Thoracic aorta (tissue), 2 donors: Measurements from ENCODE around the gene GAB3. TPM values are rescaled to one million over a fixed set of nuclear protein-coding genes. Genes with fewer than 3 reads are reported as not detected.

ENCODE experiments used
- ATAC-seq: fragments of 150-250 bp; one replicate; pipeline ENCODE4 v1.8.0; 2017; ENCODE audit warnings: low read depth; ENCODE audit not compliant: insufficient number of reproducible peaks, low FRiP score
- DNase-seq: peaks from one replicate; pipeline ENCODE4 v3.0.0-alpha.2; 2020; ENCODE audit warnings: low spot score
- H3K27ac ChIP-seq, 2 donors: fragments of 200-600 bp; sonication (generic); 1 replicate in 1 of 2; 2 replicates in 1 of 2; pipeline ENCODE4 v1.5.1; 2016; ENCODE audit warnings: mild to moderate bottlenecking in 2 of 2, moderate library complexity in 2 of 2
- H3K27me3 ChIP-seq: fragments of 200-600 bp; sonication (generic); replicated peaks from 2 replicates; pipeline ENCODE4 v1.6.0; 2016; ENCODE audit warnings: mild to moderate bottlenecking; ENCODE audit not compliant: insufficient read depth
- H3K36me3 ChIP-seq: fragments of 200-600 bp; sonication (generic); one replicate; pipeline ENCODE4 v1.5.1; 2016
- H3K4me1 ChIP-seq, 2 donors: fragments of 200-600 bp; sonication (generic); 1 replicate in 1 of 2; 2 replicates in 1 of 2; pipeline versions ENCODE4 v1.5.1 to v1.6.0; 2016; ENCODE audit warnings: low read depth in 2 of 2, mild to moderate bottlenecking in 1 of 2; ENCODE audit not compliant: control insufficient read depth in 1 of 2
- H3K4me3 ChIP-seq: fragments of 200-600 bp; sonication (generic); 2 replicates; pipeline ENCODE4 v1.5.1; 2016; ENCODE audit warnings: mild to moderate bottlenecking
- H3K9me3 ChIP-seq: fragments of 200-600 bp; sonication (generic); 2 replicates; pipeline ENCODE4 v1.5.1; 2016
- CTCF ChIP-seq: fragments of 200-600 bp; sonication (generic); IDR thresholded peaks from one replicate; pipeline ENCODE4 v1.5.1; 2019; ENCODE audit warnings: antibody characterized with exemption
- total RNA-seq, 2 donors: library from RNA; depleted of rRNA; stranded (reverse); fragments of >200 nt; gene quantifications; one replicate each; pipeline versions ENCODE4 v1.1.0 to v1.2.3, GENCODE V29; 2016

Gene GAB3
- total RNA-seq, 2 donors from 2014 or later, result 9.2 to 10.9 TPM

GRCh38 chrX:154731881-154732280 is 19.0 kb downstream of the GAB3 start:
- ATAC-seq, result no peak

GRCh38 chrX:154731184-154731583 is 19.7 kb downstream of the GAB3 start:
- ATAC-seq, result no peak
- no peak for DNase-seq
- H3K4me1 ChIP-seq, result peaks cover 84 to 96% of the 10 kb centered on the region in 2 donors
- no peaks in the 10 kb centered on the region for H3K9me3 ChIP-seq
- H3K36me3 ChIP-seq, result no peaks in the 10 kb centered on the region
- peak overlapping the region in 1 of 2 donors; percentile 91 for H3K27ac ChIP-seq
- no peaks in the 10 kb centered on the region for H3K27me3 ChIP-seq
- TF ChIP-seq CTCF, result no peak
- no peak overlapping the region for H3K4me3 ChIP-seq

More at GRCh38 chrX:154731881-154732280, 19.0 kb downstream of the GAB3 start:
- Histone ChIP-seq H3K36me3 (no peaks in the 10 kb centered on the region), H3K4me3 (no peak overlapping the region), H3K9me3 (no peaks in the 10 kb centered on the region), H3K4me1 (peaks cover 85 to 96% of the 10 kb centered on the region in 2 donors), H3K27me3 (no peaks in the 10 kb centered on the region), H3K27ac (peak overlapping the region in 1 of 2 donors; percentile 81)
- no peak for TF ChIP-seq CTCF
- DNase-seq, result no peak

DNA sequence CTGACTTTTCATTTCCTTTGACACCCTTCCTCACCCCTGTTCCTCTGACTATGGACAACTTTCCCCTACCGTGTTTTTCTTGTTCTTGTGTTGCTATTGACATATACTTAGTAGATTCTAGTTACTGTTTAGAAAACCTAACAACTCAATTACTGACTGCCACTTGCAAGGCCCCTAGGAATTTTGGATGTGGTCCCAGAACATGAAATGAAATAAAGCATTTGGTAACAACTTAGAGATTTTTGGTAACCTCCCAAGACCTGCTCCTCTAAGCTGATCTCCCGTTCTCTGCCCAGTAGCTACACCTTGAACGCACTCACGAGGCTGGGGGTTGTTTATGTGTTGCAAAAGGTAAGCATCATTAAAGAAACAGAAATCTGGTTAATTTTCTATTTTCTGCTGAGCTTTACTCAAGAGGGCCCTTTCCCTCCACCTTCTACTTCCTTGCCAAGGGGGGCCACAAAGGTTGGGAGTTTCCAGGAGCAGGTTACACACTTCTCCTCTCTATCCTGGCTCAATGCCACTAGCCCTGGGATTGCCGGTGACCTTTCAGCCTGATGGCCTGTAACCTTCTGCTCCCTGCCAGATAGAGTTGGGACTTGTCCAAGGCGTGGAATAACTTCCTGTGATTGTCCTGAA is 20.5 kb downstream of the GAB3 start:
- Histone ChIP-seq H3K27ac (peak overlapping the region; percentile 72 to 91), H3K4me1 (peaks cover 77 to 96% of the 10 kb centered on the region in 2 donors)

GRCh38 chrX:154729439-154729838 is 21.4 kb downstream of the GAB3 start:
- Histone ChIP-seq H3K27me3 (no peaks in the 10 kb centered on the region), H3K27ac (peak overlapping the region; percentile 72 to 91), H3K36me3 (no peaks in the 10 kb centered on the region), H3K4me1 (peaks cover 67 to 92% of the 10 kb centered on the region in 2 donors), H3K4me3 (peak overlapping the region; percentile 41), H3K9me3 (no peaks in the 10 kb centered on the region)
- ATAC-seq (no peak), DNase-seq (no peak)
- TF ChIP-seq CTCF, result no peak

More for the DNA sequence above, 20.5 kb downstream of the GAB3 start:
- DNase-seq (no peak), ATAC-seq (no peak)
- Histone ChIP-seq H3K4me3 (peak overlapping the region; percentile 41), H3K27me3 (no peaks in the 10 kb centered on the region), H3K36me3 (no peaks in the 10 kb centered on the region), H3K9me3 (no peaks in the 10 kb centered on the region)
- no peak for TF ChIP-seq CTCF

- H3K27me3 ChIP-seq, result no peaks in the 10 kb centered on the region
- no peak overlapping the region for H3K4me3 ChIP-seq
- DNase-seq, result no peak
- H3K27ac ChIP-seq, result peak overlapping the region; percentile 72 to 91
- ATAC-seq, result no peak
- H3K36me3 ChIP-seq, result no peaks in the 10 kb centered on the region
- H3K9me3 ChIP-seq, result no peaks in the 10 kb centered on the region
- peaks cover 59 to 86% of the 10 kb centered on the region in 2 donors for H3K4me1 ChIP-seq
- TF ChIP-seq CTCF, result no peak
Measured at GRCh38 chrX:154728431-154729190, 22.3 kb downstream of the GAB3 start.
